HepG2 (cell line): ENCODE measurements around the gene VAMP8. TPM values are rescaled to one million over a fixed set of nuclear protein-coding genes. Genes with fewer than 3 reads are reported as not detected.

Experiments used
- CEBPG ChIP-seq: IDR thresholded peaks from 2 replicates; pipeline ENCODE4 v1.6.1; 2016
- CSRNP1 ChIP-seq: sonication (generic); formaldehyde crosslinking; IDR thresholded peaks from 2 replicates; pipeline ENCODE4 v1.8.1; 2023; ENCODE audit warnings: mild to moderate bottlenecking, missing genetic modification reagents
- GABPA ChIP-seq, 2 experiments: IDR thresholded peaks; 2 replicates each; pipeline ENCODE4 v1.6.1; 2011 to 2016; ENCODE audit warnings: low read depth in 2 of 2, low read length in 1 of 2, missing biosample characterization in 1 of 2, missing genetic modification characterization in 1 of 2
- GPN1 ChIP-seq: sonication (generic); formaldehyde crosslinking; IDR thresholded peaks from 2 replicates; pipeline ENCODE4 v1.5.1; 2020; ENCODE audit warnings: missing genetic modification reagents, borderline replicate concordance
- HMG20B ChIP-seq: conservative IDR thresholded peaks from 2 replicates; pipeline ENCODE4 v1.6.1; 2016; ENCODE audit warnings: missing genetic modification reagents, missing compliant biosample characterization
- HNRNPUL1 ChIP-seq: fragments of 200-400 bp; formaldehyde crosslinking; IDR thresholded peaks from 2 replicates; pipeline ENCODE4 v1.6.1; 2017; ENCODE audit warnings: low read depth, mild to moderate bottlenecking, low read length, moderate library complexity
- HOXA9 ChIP-seq: sonication (generic); formaldehyde crosslinking; IDR thresholded peaks from 2 replicates; pipeline ENCODE4 v1.8.1; 2022; ENCODE audit warnings: missing genetic modification reagents, mild to moderate bottlenecking, moderate library complexity, borderline replicate concordance
- MATR3 ChIP-seq: sonication (generic); formaldehyde crosslinking; IDR thresholded peaks from 2 replicates; pipeline ENCODE4 v1.4.0; 2020; ENCODE audit warnings: missing genetic modification reagents
- MAX ChIP-seq: IDR thresholded peaks from 2 replicates; pipeline ENCODE4 v1.6.1; 2012; ENCODE audit warnings: inconsistent platforms
- MBD4 ChIP-seq: IDR thresholded peaks from 2 replicates; pipeline ENCODE4 v1.6.1; 2012; ENCODE audit warnings: low read length, inconsistent platforms, borderline replicate concordance
- MTERF4 ChIP-seq: sonication (generic); formaldehyde crosslinking; IDR thresholded peaks from 2 replicates; pipeline ENCODE4 v1.8.0; 2023; ENCODE audit warnings: mild to moderate bottlenecking, missing genetic modification reagents
- MXD4 ChIP-seq: IDR thresholded peaks from 2 replicates; pipeline ENCODE4 v1.6.1; 2016; ENCODE audit warnings: mild to moderate bottlenecking, missing biosample characterization, missing genetic modification reagents
- MYNN ChIP-seq: sonication (generic); formaldehyde crosslinking; IDR thresholded peaks from 2 replicates; pipeline ENCODE4 v1.4.0; 2020; ENCODE audit warnings: mild to moderate bottlenecking, low read depth, missing genetic modification reagents
- NR0B2 ChIP-seq: sonication (generic); formaldehyde crosslinking; IDR thresholded peaks from 2 replicates; pipeline ENCODE4 v1.4.0; 2020; ENCODE audit warnings: mild to moderate bottlenecking, missing genetic modification reagents
- RORA ChIP-seq: sonication (generic); formaldehyde crosslinking; IDR thresholded peaks from 2 replicates; pipeline ENCODE4 v1.5.0; 2020; ENCODE audit warnings: mild to moderate bottlenecking, missing genetic modification reagents, moderate library complexity
- SAFB2 ChIP-seq: sonication (generic); formaldehyde crosslinking; IDR thresholded peaks from 2 replicates; pipeline ENCODE4 v1.5.1; 2020; ENCODE audit warnings: missing genetic modification reagents, low read depth, mild to moderate bottlenecking, borderline replicate concordance
- SIN3A ChIP-seq: IDR thresholded peaks from 2 replicates; pipeline ENCODE4 v1.6.1; 2011; ENCODE audit warnings: low read depth, mild to moderate bottlenecking, control low read depth, low read length, borderline replicate concordance
- STAT6 ChIP-seq: sonication (generic); formaldehyde crosslinking; IDR thresholded peaks from 2 replicates; pipeline ENCODE4 v1.4.0; 2020; ENCODE audit warnings: missing genetic modification reagents, mild to moderate bottlenecking, borderline replicate concordance
- ZFP1 ChIP-seq: IDR thresholded peaks from 2 replicates; pipeline ENCODE4 v1.6.1; 2016
- ZMYM2 ChIP-seq: sonication (generic); formaldehyde crosslinking; IDR thresholded peaks from 2 replicates; pipeline ENCODE4 v1.8.0; 2022; ENCODE audit warnings: mild to moderate bottlenecking, missing genetic modification reagents
- ZNF207 ChIP-seq: fragments of 450-650 bp; IDR thresholded peaks from 2 replicates; pipeline ENCODE4 v1.6.1; 2016; ENCODE audit warnings: antibody characterized with exemption, borderline replicate concordance
- ZNF335 ChIP-seq: sonication (generic); formaldehyde crosslinking; IDR thresholded peaks from 2 replicates; pipeline ENCODE4 v1.4.0; 2020; ENCODE audit warnings: missing genetic modification reagents
- ZNF414 ChIP-seq: sonication (generic); formaldehyde crosslinking; IDR thresholded peaks from 2 replicates; pipeline ENCODE4 v1.5.0; 2020; ENCODE audit warnings: missing genetic modification reagents
- ZNF7 ChIP-seq: IDR thresholded peaks from 2 replicates; pipeline ENCODE4 v1.6.1; 2016; ENCODE audit warnings: missing biosample characterization, missing genetic modification reagents
- polyA plus RNA-seq, 8 experiments: library from polyadenylated mRNA; depleted of rRNA in 3 of 8; stranded (reverse) in 7 of 8; unstranded in 1 of 8; fragments of >200 nt; fragmentation: Illumina TruSeq in 4 of 8; extraction: Trizol in 4 of 8; gene quantifications; 2 replicates each; pipeline versions ENCODE4 v1.2.1 to v1.2.3, GENCODE V29; 2011 to 2016; ENCODE audit warnings: low read depth in 4 of 8, missing spikeins in 1 of 8, mixed read lengths in 1 of 8; ENCODE audit not compliant: insufficient read depth in 1 of 8
- total RNA-seq, 5 experiments: library from RNA; depleted of rRNA; stranded (reverse); fragments of >200 nt; fragmentation: Illumina TruSeq; extraction: Trizol; gene quantifications; 2 replicates each; pipeline ENCODE4 v1.2.3, GENCODE V29; 2016; ENCODE audit warnings: low read depth in 1 of 5

VAMP8 gene
- total and polyA plus RNA-seq, 2 of the 13 experiments (the other 11 are each of a cell fraction or from before 2014, with no cell fraction given), result 83.3 to 157 TPM

- peak; percentile 51; the same call in 1 of the 2 replicates for TF ChIP-seq SAFB2
- no peak for TF ChIP-seq NR0B2 (CRISPR knock-in tag)
- no peak for TF ChIP-seq ZNF207
- TF ChIP-seq GABPA (IDR thresholded peaks at IDR 0.05; ENCODE audit: low read depth, low read length), result no peak
- TF ChIP-seq GABPA (CRISPR knock-in tag; IDR thresholded peaks at IDR 0.05; ENCODE audit: low read depth), result no peak
- no peak for TF ChIP-seq STAT6 (CRISPR knock-in tag)
- no peak for TF ChIP-seq ZFP1
- TF ChIP-seq MATR3 (CRISPR knock-in tag), result no peak
- TF ChIP-seq ZNF414 (CRISPR knock-in tag), result no peak
- no peak for TF ChIP-seq HNRNPUL1
- no peak for TF ChIP-seq RORA (CRISPR knock-in tag)
- TF ChIP-seq MAX, result no peak
- TF ChIP-seq CEBPG (CRISPR knock-in tag), result peak; percentile 38; the same call in 1 of the 2 replicates
- no peak for TF ChIP-seq MTERF4 (CRISPR knock-in tag)
- no peak for TF ChIP-seq HMG20B (CRISPR knock-in tag)
- no peak for TF ChIP-seq MXD4 (CRISPR knock-in tag)
- TF ChIP-seq ZNF7 (CRISPR knock-in tag), result no peak
- no peak for TF ChIP-seq HOXA9 (CRISPR knock-in tag)
- TF ChIP-seq CSRNP1, result no peak
- no peak for TF ChIP-seq ZMYM2 (CRISPR knock-in tag)
- no peak for TF ChIP-seq ZNF335 (CRISPR knock-in tag)
- TF ChIP-seq GPN1 (CRISPR knock-in tag), result no peak
- no peak for TF ChIP-seq MBD4
- no peak for TF ChIP-seq MYNN
- no peak for TF ChIP-seq SIN3A
Measured at GRCh38 chr2:85604568-85605339, 27.4 kb downstream of the VAMP8 start (continued).
